ENCODE data around the gene GFI1B.

GRCh38 chr9:132931178-132931735 lies 47.2 kb upstream of the GFI1B start:
- TF ChIP-seq GATAD2B (conservative IDR thresholded peaks at IDR 0.05; ENCODE audit: low read depth), result no peak
- TF ChIP-seq NRF1 (conservative IDR thresholded peaks at IDR 0.05; ENCODE audit: low read depth, low read length), result no peak

All from GM12878 (cell line).